Fibroblast of peridontal ligament (primary cell): ENCODE results near the gene ADAMTS7.
A peak's percentile ranks its signal among the peaks of the same experiment; 100 is the strongest.
"Not testable (repeated sequence)": the region's sequence is repeated elsewhere in the genome, so short reads cannot be mapped to it uniquely, and the experiment has no call there.

Source experiments
- DNase-seq: peaks from one replicate; pipeline ENCODE4 v3.0.0-alpha.2; 2010; ENCODE audit errors: extremely low read depth

Gene ADAMTS7

GRCh38 chr15:78811124-78811824, at the start of gene ADAMTS7:
Gene ADAMTS7 (minus strand): TSS chr15:78811464. CDS start chr15:78811220, 244 bp downstream.
- peak; percentile 61 for DNase-seq

- peak; percentile 91 for DNase-seq
These were observed 48.9 kb upstream of the ADAMTS7 start for GRCh38 chr15:78859971-78860719.

- DNase-seq = peak; percentile 95
These were observed 44.5 kb upstream of the ADAMTS7 start for GRCh38 chr15:78855746-78856145.

GRCh38 chr15:78854833-78855372, 43.6 kb upstream of the ADAMTS7 start:
- DNase-seq = no peak

GRCh38 chr15:78853500-78853899, 42.2 kb upstream of the ADAMTS7 start:
- DNase-seq = no peak

GRCh38 chr15:78850941-78851755, 39.9 kb upstream of the ADAMTS7 start:
- no peak for DNase-seq

GRCh38 chr15:78850352-78850751, 39.1 kb upstream of the ADAMTS7 start:
- no peak for DNase-seq

- DNase-seq = not testable (repeated sequence)
These were observed 36.2 kb upstream of the ADAMTS7 start for GRCh38 chr15:78847387-78847906.

- not testable (repeated sequence) for DNase-seq
These were observed 35.6 kb upstream of the ADAMTS7 start for GRCh38 chr15:78846906-78847305.

GRCh38 chr15:78842519-78842918, 31.3 kb upstream of the ADAMTS7 start:
- no peak for DNase-seq

GRCh38 chr15:78841891-78842290, 30.6 kb upstream of the ADAMTS7 start:
- no peak for DNase-seq

- DNase-seq = peak; percentile 42
These were observed 30.1 kb upstream of the ADAMTS7 start for GRCh38 chr15:78841376-78841706.

- DNase-seq = peak; percentile 15
These were observed 29.6 kb upstream of the ADAMTS7 start for GRCh38 chr15:78840661-78841375.

- not testable (repeated sequence) for DNase-seq
These were observed 27.9 kb upstream of the ADAMTS7 start for GRCh38 chr15:78839151-78839550.

- DNase-seq = peak; percentile 74
These were observed 27.2 kb upstream of the ADAMTS7 start for GRCh38 chr15:78838489-78838888.

- DNase-seq = no peak
These were observed 26.3 kb upstream of the ADAMTS7 start for GRCh38 chr15:78837543-78837942.

- DNase-seq = no peak
These were observed 25.9 kb upstream of the ADAMTS7 start for GRCh38 chr15:78837131-78837530.

GRCh38 chr15:78836333-78836732, 25.1 kb upstream of the ADAMTS7 start:
- no peak for DNase-seq

GRCh38 chr15:78831229-78832207, 20.3 kb upstream of the ADAMTS7 start:
- no peak for DNase-seq
